Measurements from ENCODE around the gene CTU2. TPM values are rescaled to one million over a fixed set of nuclear protein-coding genes. Genes with fewer than 3 reads are reported as not detected.

Gene CTU2
- total RNA-seq, 2 experiments from 2014 or later: 31.1 to 40.0 TPM

GRCh38 chr16:88695218-88695617 lies 11.1 kb upstream of the CTU2 start:
- no peaks in the 10 kb centered on the region for H3K27me3 Mint-ChIP-seq
- CTCF ChIA-PET: no interaction called here
- peaks cover 22% of the 10 kb centered on the region for H3K36me3 Mint-ChIP-seq
- peaks cover 52% of the 10 kb centered on the region for H3K4me1 Mint-ChIP-seq
- no peaks in the 10 kb centered on the region for H3K9me3 Mint-ChIP-seq (ENCODE audit: low read depth)
- DNase-seq (no peak), ATAC-seq (no peak)
- no peak overlapping the region for H3K27ac Mint-ChIP-seq
- no peak overlapping the region for H3K4me3 Mint-ChIP-seq

- Mint-ChIP-seq H3K4me3 (no peak overlapping the region), H3K27ac (no peak overlapping the region), H3K36me3 (peaks cover 22% of the 10 kb centered on the region), H3K9me3 (ENCODE audit: low read depth) (no peaks in the 10 kb centered on the region), H3K4me1 (peaks cover 52% of the 10 kb centered on the region), H3K27me3 (no peaks in the 10 kb centered on the region)
- ATAC-seq: no peak
- DNase-seq: no peak
- CTCF ChIA-PET: no interaction called here
Measured at GRCh38 chr16:88695753-88696152, 10.6 kb upstream of the CTU2 start.

GRCh38 chr16:88696441-88696840 lies 9.9 kb upstream of the CTU2 start:
- CTCF ChIA-PET: interaction anchor here (0.7 to 2.6 kb wide), 2 partner anchors 15 to 106 kb away, joined by 3 to 8 read pairs; no protein-coding TSS in a partner anchor
- Mint-ChIP-seq H3K4me1 (peaks cover 48% of the 10 kb centered on the region), H3K27ac (no peak overlapping the region), H3K36me3 (peaks cover 22% of the 10 kb centered on the region), H3K27me3 (no peaks in the 10 kb centered on the region), H3K4me3 (no peak overlapping the region), H3K9me3 (ENCODE audit: low read depth) (no peaks in the 10 kb centered on the region)
- DNase-seq: no peak
- no peak for ATAC-seq

GRCh38 chr16:88697116-88697830 lies 9.0 kb upstream of the CTU2 start:
- Mint-ChIP-seq H3K9me3 (ENCODE audit: low read depth) (no peaks in the 10 kb centered on the region), H3K4me1 (peaks cover 48% of the 10 kb centered on the region), H3K36me3 (peaks cover 22% of the 10 kb centered on the region), H3K4me3 (no peak overlapping the region), H3K27me3 (no peaks in the 10 kb centered on the region), H3K27ac (peak overlapping the region; percentile 15)
- ATAC-seq (no peak), DNase-seq (no peak)
- CTCF ChIA-PET: interaction anchor here (2.6 kb wide), 1 partner anchor 16 kb away, joined by 8 read pairs; no protein-coding TSS in a partner anchor

GRCh38 chr16:88697831-88698615 lies 8.3 kb upstream of the CTU2 start:
- CTCF ChIA-PET: interaction anchor here (0.8 to 2.6 kb wide), 3 partner anchors 11 to 17 kb away, joined by 3 to 8 read pairs (median 3); no protein-coding TSS in a partner anchor
- no peak overlapping the region for H3K4me3 Mint-ChIP-seq
- no peak for ATAC-seq
- H3K4me1 Mint-ChIP-seq: peaks cover 48% of the 10 kb centered on the region
- no peaks in the 10 kb centered on the region for H3K9me3 Mint-ChIP-seq (ENCODE audit: low read depth)
- peaks cover 26% of the 10 kb centered on the region for H3K36me3 Mint-ChIP-seq
- peak overlapping the region; percentile 15 for H3K27ac Mint-ChIP-seq
- H3K27me3 Mint-ChIP-seq: no peaks in the 10 kb centered on the region
- DNase-seq: no peak

- Mint-ChIP-seq H3K27me3 (no peaks in the 10 kb centered on the region), H3K4me3 (no peak overlapping the region), H3K27ac (no peak overlapping the region), H3K4me1 (peaks cover 48% of the 10 kb centered on the region), H3K9me3 (ENCODE audit: low read depth) (no peaks in the 10 kb centered on the region), H3K36me3 (peaks cover 28% of the 10 kb centered on the region)
- CTCF ChIA-PET: interaction anchor here (0.8 to 2.6 kb wide), 3 partner anchors 12 to 17 kb away, joined by 3 to 8 read pairs (median 3); no protein-coding TSS in a partner anchor
- DNase-seq (no peak), ATAC-seq (no peak)
Measured at GRCh38 chr16:88698646-88699045, 7.7 kb upstream of the CTU2 start.

- Mint-ChIP-seq H3K4me1 (peaks cover 52% of the 10 kb centered on the region), H3K36me3 (peaks cover 28% of the 10 kb centered on the region), H3K4me3 (no peak overlapping the region), H3K27me3 (no peaks in the 10 kb centered on the region), H3K9me3 (ENCODE audit: low read depth) (no peaks in the 10 kb centered on the region), H3K27ac (no peak overlapping the region)
- CTCF ChIA-PET: no interaction called here
- DNase-seq: no peak
- no peak for ATAC-seq
Measured at GRCh38 chr16:88699180-88699579, 7.1 kb upstream of the CTU2 start.

GRCh38 chr16:88700322-88700635 lies 6.0 kb upstream of the CTU2 start:
- Mint-ChIP-seq H3K9me3 (ENCODE audit: low read depth) (no peaks in the 10 kb centered on the region), H3K36me3 (peaks cover 28% of the 10 kb centered on the region), H3K4me1 (peaks cover 61% of the 10 kb centered on the region), H3K27ac (peak overlapping the region; percentile 98), H3K4me3 (peak overlapping the region; percentile 89), H3K27me3 (no peaks in the 10 kb centered on the region)
- CTCF ChIA-PET: interaction anchor here (0.9 to 6.2 kb wide), 5 partner anchors 14 to 63 kb away, joined by 3 to 58 read pairs (median 15); partner anchors contain the start of gene SNAI3
- ATAC-seq: no peak
- DNase-seq: no peak

GRCh38 chr16:88700636-88701482 lies 5.4 kb upstream of the CTU2 start:
- H3K4me3 Mint-ChIP-seq: peak overlapping the region; percentile 89
- no peaks in the 10 kb centered on the region for H3K27me3 Mint-ChIP-seq
- peaks cover 61% of the 10 kb centered on the region for H3K4me1 Mint-ChIP-seq
- DNase-seq: peak; percentile 99
- peaks cover 27% of the 10 kb centered on the region for H3K36me3 Mint-ChIP-seq
- peak; percentile 75 for ATAC-seq
- peak overlapping the region; percentile 98 for H3K27ac Mint-ChIP-seq
- CTCF ChIA-PET: interaction anchor here (0.9 to 6.2 kb wide), 11 partner anchors 14 to 131 kb away, joined by 3 to 58 read pairs (median 5); partner anchors contain the start of genes CYBA, SNAI3 and ZC3H18
- H3K9me3 Mint-ChIP-seq (ENCODE audit: low read depth): no peaks in the 10 kb centered on the region

- Mint-ChIP-seq H3K36me3 (peaks cover 26% of the 10 kb centered on the region), H3K27me3 (no peaks in the 10 kb centered on the region), H3K4me1 (peaks cover 61% of the 10 kb centered on the region), H3K27ac (peak overlapping the region; percentile 98), H3K4me3 (peak overlapping the region; percentile 89), H3K9me3 (ENCODE audit: low read depth) (no peaks in the 10 kb centered on the region)
- DNase-seq (peak; percentile 62), ATAC-seq (no peak)
- CTCF ChIA-PET: interaction anchor here (1.2 to 6.2 kb wide), 11 partner anchors 15 to 131 kb away, joined by 3 to 58 read pairs (median 5); partner anchors contain the start of genes CYBA, SNAI3 and ZC3H18
Measured at GRCh38 chr16:88701581-88702370, 4.5 kb upstream of the CTU2 start.

GRCh38 chr16:88702371-88703210 lies 3.7 kb upstream of the CTU2 start:
- Mint-ChIP-seq H3K27ac (peak overlapping the region; percentile 98), H3K9me3 (ENCODE audit: low read depth) (no peaks in the 10 kb centered on the region), H3K4me1 (peaks cover 68% of the 10 kb centered on the region), H3K36me3 (peaks cover 22% of the 10 kb centered on the region), H3K4me3 (peak overlapping the region; percentile 89), H3K27me3 (no peaks in the 10 kb centered on the region)
- CTCF ChIA-PET: interaction anchor here (0.5 to 6.2 kb wide), 13 partner anchors 16 to 132 kb away, joined by 3 to 58 read pairs (median 4); partner anchors contain the start of genes CYBA, SNAI3 and ZC3H18
- peak; percentile 55 for DNase-seq
- no peak for ATAC-seq
